PFSK-1 (cell line): ENCODE measurements around the gene PCSK2.

Experiments used
- FOXP2 ChIP-seq: optimal IDR thresholded peaks from 2 replicates; pipeline ENCODE3; 2011; ENCODE audit warnings: borderline replicate concordance, control low read depth, inconsistent platforms; ENCODE audit not compliant: insufficient read depth; ENCODE audit errors: extremely low read length, extremely low read depth
- POLR2AphosphoS5 ChIP-seq: IDR thresholded peaks from 2 replicates; pipeline ENCODE4 v1.6.1; 2012; ENCODE audit warnings: low read depth, mild to moderate bottlenecking, control low read depth, low read length, moderate library complexity
- REST ChIP-seq, 2 experiments: IDR thresholded peaks; 2 replicates each; pipeline versions ENCODE4 v1.6.1 to v1.8.0; 2011 to 2012; ENCODE audit warnings: low read depth in 2 of 2, low read length in 2 of 2, control low read depth in 1 of 2, inconsistent platforms in 1 of 2, mild to moderate bottlenecking in 1 of 2, moderate library complexity in 1 of 2; ENCODE audit not compliant: insufficient read depth in 1 of 2
- SIN3A ChIP-seq: IDR thresholded peaks from 2 replicates; pipeline ENCODE4 v1.6.1; 2012; ENCODE audit warnings: mild to moderate bottlenecking, low read length, moderate library complexity, borderline replicate concordance; ENCODE audit not compliant: insufficient read depth
- TAF1 ChIP-seq: IDR thresholded peaks from 2 replicates; pipeline ENCODE4 v1.6.1; 2012; ENCODE audit warnings: low read length, control low read depth, borderline replicate concordance; ENCODE audit not compliant: insufficient read depth

The PCSK2 gene

GRCh38 chr20:17530153-17530552 lies 303.3 kb downstream of the PCSK2 start:
- TF ChIP-seq POLR2AphosphoS5: no peak
- no peak for TF ChIP-seq TAF1
- TF ChIP-seq REST (IDR thresholded peaks at IDR 0.05; ENCODE audit: insufficient read depth in 1 of 2, low read depth in 2 of 2, low read length in 2 of 2): no peak
- TF ChIP-seq FOXP2: no peak
- TF ChIP-seq SIN3A: no peak

DNA sequence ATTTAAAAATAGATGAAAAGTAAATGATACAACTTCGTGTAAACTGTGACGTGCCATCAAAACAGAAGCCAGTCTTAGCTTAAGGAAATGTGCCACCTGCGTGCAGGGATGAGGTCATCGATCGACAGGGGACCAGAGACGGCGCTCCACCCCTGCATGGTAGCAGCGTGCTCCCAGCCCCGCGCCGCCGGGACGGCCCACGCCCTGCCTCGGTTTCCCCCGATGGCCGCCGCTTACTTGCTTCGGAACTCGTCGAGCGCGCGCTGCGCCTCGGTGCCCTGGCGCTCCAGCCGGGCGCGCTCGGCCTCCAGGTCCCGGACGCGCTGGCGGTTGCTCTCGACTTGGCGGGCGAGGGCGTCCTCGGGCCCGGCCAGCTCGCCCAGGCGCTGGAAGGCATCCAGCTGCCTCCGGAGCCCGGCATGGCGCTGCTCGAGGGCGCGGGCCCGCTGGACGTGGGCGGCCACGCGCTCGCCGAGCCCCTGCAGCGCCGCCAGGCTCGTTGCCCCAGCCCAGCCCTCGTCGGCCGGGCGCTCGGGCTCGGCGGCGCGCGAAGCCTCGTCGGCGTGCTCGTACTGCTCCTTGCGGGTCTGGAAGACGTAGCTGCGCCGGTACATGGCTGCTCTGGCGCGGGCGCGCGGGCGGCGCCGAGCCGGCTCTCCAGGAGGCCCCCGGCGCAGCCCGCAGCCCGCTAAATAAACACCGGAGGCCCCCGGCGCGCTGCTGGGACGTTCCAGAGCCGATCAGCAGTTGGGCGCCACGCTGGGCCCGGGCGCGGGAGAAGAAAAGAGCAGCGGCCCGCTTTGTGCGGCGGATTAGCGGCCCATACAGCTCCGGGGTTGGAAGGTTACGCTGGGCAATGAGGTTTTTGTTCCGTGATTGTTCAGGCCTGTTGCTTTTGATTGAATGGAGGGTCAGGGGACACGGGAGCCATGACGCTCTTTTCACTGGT lies 304.1 kb downstream of the PCSK2 start, which contains the start of gene BFSP1:
TSS of gene BFSP1 (minus strand) at position 664 of the 949 bp plus-strand sequence. CDS start at position 614, 50 bp downstream.
- no peak for TF ChIP-seq SIN3A
- TF ChIP-seq FOXP2: no peak
- TF ChIP-seq REST (IDR thresholded peaks at IDR 0.05; ENCODE audit: insufficient read depth in 1 of 2, low read depth in 2 of 2, low read length in 2 of 2): no peak
- TF ChIP-seq POLR2AphosphoS5: no peak
- TF ChIP-seq TAF1: no peak

GRCh38 chr20:17531665-17532025 lies 304.8 kb downstream of the PCSK2 start:
- no peak for TF ChIP-seq FOXP2
- no peak for TF ChIP-seq REST (IDR thresholded peaks at IDR 0.05; ENCODE audit: insufficient read depth in 1 of 2, low read depth in 2 of 2, low read length in 2 of 2)
- no peak for TF ChIP-seq POLR2AphosphoS5
- TF ChIP-seq SIN3A: no peak
- TF ChIP-seq TAF1: no peak

DNA sequence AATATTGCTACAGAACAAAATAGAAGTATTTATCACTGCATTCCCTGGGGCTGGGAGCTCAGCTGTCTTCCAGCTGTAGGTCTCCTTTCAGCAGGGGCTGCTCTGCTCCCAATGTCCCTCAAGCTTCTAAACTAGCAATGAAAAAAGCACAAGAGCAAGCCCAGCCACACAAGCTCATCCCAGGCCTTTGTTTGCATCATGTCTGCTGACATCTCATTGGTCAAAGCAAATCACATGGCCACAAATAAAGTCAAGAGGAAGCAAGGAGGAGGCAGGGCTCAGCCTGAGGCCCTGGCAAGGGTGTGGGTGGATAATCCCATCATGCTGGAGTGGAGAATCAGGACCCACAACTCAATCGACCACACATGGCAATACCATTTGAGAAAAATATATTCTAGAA lies 306.6 kb downstream of the PCSK2 start:
- TF ChIP-seq REST (IDR thresholded peaks at IDR 0.05; ENCODE audit: insufficient read depth in 1 of 2, low read depth in 2 of 2, low read length in 2 of 2) (no peak), SIN3A (no peak), FOXP2 (no peak), POLR2AphosphoS5 (no peak), TAF1 (no peak)
